SK-N-SH (cell line): ENCODE measurements around the gene COIL. TPM values are rescaled to one million over a fixed set of nuclear protein-coding genes. Genes with fewer than 3 reads are reported as not detected.
"Not testable (repeated sequence)": the region's sequence is repeated elsewhere in the genome, so short reads cannot be mapped to it uniquely, and the experiment has no call there.

Experiments
- CTCF ChIA-PET: fragments of 300-600, 350-600 bp; formaldehyde crosslinking; extraction: SDS; loops from one replicate; lab custom pipeline; 2021; lab: Yijun Ruan, JAX
- POLR2A ChIA-PET: fragments of 350-600 bp; sonication (Branson Sonifier 250); formaldehyde crosslinking; extraction: SDS; loops from one replicate; lab custom pipeline; 2020; ENCODE audit warnings: antibody characterized with exemption, inconsistent platforms; lab: Yijun Ruan, JAX
- DNase-seq: peaks from one replicate; pipeline ENCODE4 v3.0.0; 2012
- H2AFZ ChIP-seq: fragments of 200-600 bp; sonication (generic); 2 replicates; pipeline ENCODE4 v1.8.1; 2016; ENCODE audit warnings: antibody characterized with exemption, mild to moderate bottlenecking, low read depth
- H3F3A ChIP-seq: fragments of 200-600 bp; sonication (generic); replicated peaks from 2 replicates; pipeline ENCODE3; 2016; ENCODE audit warnings: antibody characterized with exemption, mild to moderate bottlenecking; ENCODE audit not compliant: insufficient read depth
- H3K27ac ChIP-seq, 2 experiments: fragments of 200-500 bp in 1 of 2; fragments of 200-600 bp in 1 of 2; sonication (Bioruptor generic) in 1 of 2; sonication (generic), shearing (Covaris generic) in 1 of 2; 2 replicates each; pipeline versions ENCODE4 v1.5.1 to v1.6.1; 2014 to 2016; ENCODE audit warnings: low read depth in 2 of 2, inconsistent platforms in 1 of 2, low read length in 1 of 2, mild to moderate bottlenecking in 1 of 2, mixed read lengths in 1 of 2
- H3K27me3 ChIP-seq: fragments of 200-600 bp; sonication (generic), shearing (Covaris generic); 2 replicates; pipeline ENCODE4 v1.6.1; 2016; ENCODE audit warnings: mixed run types; ENCODE audit not compliant: insufficient read depth
- H3K36me3 ChIP-seq, 2 experiments: fragments of 200-500 bp in 1 of 2; fragments of 200-600 bp in 1 of 2; sonication (Bioruptor generic) in 1 of 2; sonication (generic) in 1 of 2; replicated peaks in 1 of 2; 2 replicates each; pipeline versions ENCODE3 to v1.5.1; 2014 to 2016; ENCODE audit warnings: low read length in 1 of 2, mild to moderate bottlenecking in 1 of 2; ENCODE audit not compliant: insufficient read depth in 2 of 2, control insufficient read depth in 1 of 2
- H3K4me1 ChIP-seq, 2 experiments: fragments of 200-500 bp in 1 of 2; fragments of 200-600 bp in 1 of 2; sonication (Bioruptor generic) in 1 of 2; sonication (generic), shearing (Covaris generic) in 1 of 2; 2 replicates each; pipeline versions ENCODE4 v1.5.1 to v1.6.1; 2014 to 2016; ENCODE audit warnings: low read depth in 1 of 2, low read length in 1 of 2, mixed run types in 1 of 2; ENCODE audit not compliant: insufficient read depth in 2 of 2, control insufficient read depth in 1 of 2
- H3K4me2 ChIP-seq: fragments of 200-600 bp; sonication (generic), shearing (Covaris generic); 2 replicates; pipeline ENCODE4 v1.6.1; 2017; ENCODE audit warnings: mixed run types
- H3K4me3 ChIP-seq, 2 experiments: fragments of 200-500 bp in 1 of 2; fragments of 200-600 bp in 1 of 2; sonication (Bioruptor generic) in 1 of 2; sonication (generic), shearing (Covaris generic) in 1 of 2; 2 replicates each; pipeline versions ENCODE4 v1.5.1 to v1.8.1; 2014 to 2016; ENCODE audit warnings: low read depth in 2 of 2, inconsistent platforms in 1 of 2, low read length in 1 of 2, mild to moderate bottlenecking in 1 of 2, mixed read lengths in 1 of 2, moderate library complexity in 1 of 2
- H3K79me2 ChIP-seq: fragments of 200-600 bp; sonication (generic); 2 replicates; pipeline ENCODE4 v1.8.1; 2017; ENCODE audit warnings: mild to moderate bottlenecking; ENCODE audit not compliant: insufficient read depth
- H3K9ac ChIP-seq: fragments of 200-600 bp; sonication (generic); 2 replicates; pipeline ENCODE4 v1.6.1; 2017; ENCODE audit warnings: mixed run types
- H3K9me2 ChIP-seq: fragments of 200-600 bp; sonication (generic); 2 replicates; pipeline ENCODE4 v1.6.1; 2017; ENCODE audit warnings: mixed run types
- H3K9me3 ChIP-seq: fragments of 200-600 bp; sonication (generic); 2 replicates; pipeline ENCODE4 v1.6.1; 2017; ENCODE audit warnings: mixed run types, mild to moderate bottlenecking, moderate library complexity
- H4K20me1 ChIP-seq: fragments of 200-600 bp; sonication (generic); 2 replicates; pipeline ENCODE4 v1.6.1; 2017; ENCODE audit warnings: mild to moderate bottlenecking, mixed run types; ENCODE audit not compliant: insufficient read depth
- CHD2 ChIP-seq: fragments of 150-350 bp; IDR thresholded peaks from 2 replicates; pipeline ENCODE4 v1.6.1; 2018; ENCODE audit warnings: low read length; ENCODE audit not compliant: partially characterized antibody
- ELF1 ChIP-seq: IDR thresholded peaks from 2 replicates; pipeline ENCODE4 v1.4.0; 2012
- EZH2phosphoT487 ChIP-seq: fragments of 200-600 bp; sonication (generic); IDR thresholded peaks from 2 replicates; pipeline ENCODE4 v1.6.1; 2017; ENCODE audit warnings: low read depth, mixed run types, mild to moderate bottlenecking, antibody characterized with exemption, moderate library complexity, borderline replicate concordance
- GABPA ChIP-seq: IDR thresholded peaks from 2 replicates; pipeline ENCODE4 v1.4.0; 2012; ENCODE audit warnings: low read depth, mild to moderate bottlenecking
- RAD21 ChIP-seq: IDR thresholded peaks from 2 replicates; pipeline ENCODE4 v1.6.1; 2012; ENCODE audit warnings: mild to moderate bottlenecking, low read length
- SMC3 ChIP-seq: IDR thresholded peaks from 2 replicates; pipeline ENCODE4 v1.6.1; 2012; ENCODE audit warnings: low read depth, low read length, improper control_type of control experiment
- TEAD4 ChIP-seq: IDR thresholded peaks from 2 replicates; pipeline ENCODE4 v1.4.0; 2012; ENCODE audit warnings: mild to moderate bottlenecking, borderline replicate concordance; ENCODE audit not compliant: insufficient read depth
- WGBS: methylation state at CpG from one replicate; pipeline ENCODE4 v1.1.6; 2017; ENCODE audit warnings: low lambda C conversion rate; 5-methylcytosine and 5-hydroxymethylcytosine counted together
- polyA plus RNA-seq, 3 experiments: library from polyadenylated mRNA; depleted of rRNA; stranded (reverse); fragments of >200 nt; gene quantifications; 2 replicates each; pipeline ENCODE4 v1.2.3, GENCODE V29; 2012
- TF ChIP-seq, protein P1 (sequence below): IDR thresholded peaks from 2 replicates; pipeline ENCODE4 v1.4.0; 2012; ENCODE audit warnings: low read depth
- TF ChIP-seq, protein P2 (sequence below): IDR thresholded peaks from 2 replicates; pipeline ENCODE4 v1.6.1; 2012; ENCODE audit warnings: mild to moderate bottlenecking, low read depth, low read length, moderate library complexity
- TF ChIP-seq, protein P3 (sequence below): fragments of 200-600 bp; sonication (generic); IDR thresholded peaks from 2 replicates; pipeline ENCODE4 v1.6.1; 2017; ENCODE audit warnings: antibody characterized with exemption, mild to moderate bottlenecking, moderate library complexity

Gene COIL
- polyA plus RNA-seq, 1 of the 3 experiments (the other 2 are of a cell fraction), result 3.9 TPM

DNA sequence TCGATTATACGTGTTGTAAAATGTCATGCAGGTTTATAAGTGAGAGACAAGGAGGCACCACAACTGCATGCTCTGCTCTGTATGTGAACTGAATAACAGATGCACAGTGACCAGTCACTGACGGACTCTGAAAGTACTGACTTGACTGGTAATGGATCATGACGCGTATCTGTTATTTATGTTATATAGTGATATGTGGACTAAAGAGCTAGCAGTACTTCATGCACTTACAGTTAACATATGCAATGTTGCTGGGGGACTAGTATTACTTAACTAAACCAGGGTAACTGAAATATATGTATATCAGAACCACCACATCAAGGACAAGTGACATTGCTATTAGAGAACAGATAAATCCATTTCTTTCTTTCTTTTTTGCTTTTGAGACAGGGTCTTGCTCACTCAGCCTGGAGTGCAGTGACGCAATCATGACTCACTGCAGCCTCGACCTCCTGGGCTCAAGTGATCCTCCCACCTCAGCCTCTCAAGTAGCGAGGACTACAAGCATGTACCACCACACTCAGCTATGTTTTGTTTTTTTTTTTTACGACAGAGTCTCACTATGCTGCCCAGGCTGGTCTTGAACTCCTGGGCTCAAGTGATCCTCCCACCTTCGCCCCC lies 17.2 kb downstream of the COIL start (continued):
- TF ChIP-seq TEAD4 (no peak), EZH2phosphoT487 (no peak)
- TF ChIP-seq, protein P1, sequence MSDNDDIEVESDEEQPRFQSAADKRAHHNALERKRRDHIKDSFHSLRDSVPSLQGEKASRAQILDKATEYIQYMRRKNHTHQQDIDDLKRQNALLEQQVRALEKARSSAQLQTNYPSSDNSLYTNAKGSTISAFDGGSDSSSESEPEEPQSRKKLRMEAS, result no peak
- TF ChIP-seq, protein P2, sequence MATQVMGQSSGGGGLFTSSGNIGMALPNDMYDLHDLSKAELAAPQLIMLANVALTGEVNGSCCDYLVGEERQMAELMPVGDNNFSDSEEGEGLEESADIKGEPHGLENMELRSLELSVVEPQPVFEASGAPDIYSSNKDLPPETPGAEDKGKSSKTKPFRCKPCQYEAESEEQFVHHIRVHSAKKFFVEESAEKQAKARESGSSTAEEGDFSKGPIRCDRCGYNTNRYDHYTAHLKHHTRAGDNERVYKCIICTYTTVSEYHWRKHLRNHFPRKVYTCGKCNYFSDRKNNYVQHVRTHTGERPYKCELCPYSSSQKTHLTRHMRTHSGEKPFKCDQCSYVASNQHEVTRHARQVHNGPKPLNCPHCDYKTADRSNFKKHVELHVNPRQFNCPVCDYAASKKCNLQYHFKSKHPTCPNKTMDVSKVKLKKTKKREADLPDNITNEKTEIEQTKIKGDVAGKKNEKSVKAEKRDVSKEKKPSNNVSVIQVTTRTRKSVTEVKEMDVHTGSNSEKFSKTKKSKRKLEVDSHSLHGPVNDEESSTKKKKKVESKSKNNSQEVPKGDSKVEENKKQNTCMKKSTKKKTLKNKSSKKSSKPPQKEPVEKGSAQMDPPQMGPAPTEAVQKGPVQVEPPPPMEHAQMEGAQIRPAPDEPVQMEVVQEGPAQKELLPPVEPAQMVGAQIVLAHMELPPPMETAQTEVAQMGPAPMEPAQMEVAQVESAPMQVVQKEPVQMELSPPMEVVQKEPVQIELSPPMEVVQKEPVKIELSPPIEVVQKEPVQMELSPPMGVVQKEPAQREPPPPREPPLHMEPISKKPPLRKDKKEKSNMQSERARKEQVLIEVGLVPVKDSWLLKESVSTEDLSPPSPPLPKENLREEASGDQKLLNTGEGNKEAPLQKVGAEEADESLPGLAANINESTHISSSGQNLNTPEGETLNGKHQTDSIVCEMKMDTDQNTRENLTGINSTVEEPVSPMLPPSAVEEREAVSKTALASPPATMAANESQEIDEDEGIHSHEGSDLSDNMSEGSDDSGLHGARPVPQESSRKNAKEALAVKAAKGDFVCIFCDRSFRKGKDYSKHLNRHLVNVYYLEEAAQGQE, result no peak
- TF ChIP-seq, all 33 proteins: peak for 0

GRCh38 chr17:56939869-56940484 lies 20.9 kb downstream of the COIL start:
- peak; percentile 79 for DNase-seq
- ChIA-PET CTCF (interaction anchor here (0.6 to 10.6 kb wide), 34 partner anchors 9 to 345 kb away, joined by 3 to 251 read pairs (median 4); partner anchors contain the start of genes COIL and TRIM25), POLR2A (no interaction called here)
- no peaks in the 10 kb centered on the region for H3K79me2 ChIP-seq
- H3K9ac ChIP-seq, result no peak overlapping the region
- H3K4me2 ChIP-seq, result no peak overlapping the region
- no peaks in the 10 kb centered on the region for H3K9me3 ChIP-seq
- no peaks in the 10 kb centered on the region for H4K20me1 ChIP-seq
- H3F3A ChIP-seq, result peaks cover 4% of the 10 kb centered on the region
- H3K36me3 ChIP-seq, result peaks cover 48 to 57% of the 10 kb centered on the region in 2 experiments
- H3K4me3 ChIP-seq, result no peak overlapping the region; a peak in 1 of 4 replicates
- no peaks in the 10 kb centered on the region for H3K9me2 ChIP-seq
- TF ChIP-seq RAD21, result peak; percentile 91
- TF ChIP-seq, protein P3, sequence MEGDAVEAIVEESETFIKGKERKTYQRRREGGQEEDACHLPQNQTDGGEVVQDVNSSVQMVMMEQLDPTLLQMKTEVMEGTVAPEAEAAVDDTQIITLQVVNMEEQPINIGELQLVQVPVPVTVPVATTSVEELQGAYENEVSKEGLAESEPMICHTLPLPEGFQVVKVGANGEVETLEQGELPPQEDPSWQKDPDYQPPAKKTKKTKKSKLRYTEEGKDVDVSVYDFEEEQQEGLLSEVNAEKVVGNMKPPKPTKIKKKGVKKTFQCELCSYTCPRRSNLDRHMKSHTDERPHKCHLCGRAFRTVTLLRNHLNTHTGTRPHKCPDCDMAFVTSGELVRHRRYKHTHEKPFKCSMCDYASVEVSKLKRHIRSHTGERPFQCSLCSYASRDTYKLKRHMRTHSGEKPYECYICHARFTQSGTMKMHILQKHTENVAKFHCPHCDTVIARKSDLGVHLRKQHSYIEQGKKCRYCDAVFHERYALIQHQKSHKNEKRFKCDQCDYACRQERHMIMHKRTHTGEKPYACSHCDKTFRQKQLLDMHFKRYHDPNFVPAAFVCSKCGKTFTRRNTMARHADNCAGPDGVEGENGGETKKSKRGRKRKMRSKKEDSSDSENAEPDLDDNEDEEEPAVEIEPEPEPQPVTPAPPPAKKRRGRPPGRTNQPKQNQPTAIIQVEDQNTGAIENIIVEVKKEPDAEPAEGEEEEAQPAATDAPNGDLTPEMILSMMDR, result peak; percentile 94
- peak; percentile 21 for TF ChIP-seq CHD2
- TF ChIP-seq SMC3, result peak; percentile 71
- TF ChIP-seq GABPA, result no peak
- no peak for TF ChIP-seq ELF1
- no peaks in the 10 kb centered on the region for H3K27me3 ChIP-seq
- no peak overlapping the region for H2AFZ ChIP-seq
- 56% methylated on average over 11 of the region's 11 CpGs for WGBS
- peaks cover 0 to 10% of the 10 kb centered on the region in 2 experiments; a peak in 1 of 4 replicates for H3K4me1 ChIP-seq
- H3K27ac ChIP-seq, result no peak overlapping the region

DNA sequence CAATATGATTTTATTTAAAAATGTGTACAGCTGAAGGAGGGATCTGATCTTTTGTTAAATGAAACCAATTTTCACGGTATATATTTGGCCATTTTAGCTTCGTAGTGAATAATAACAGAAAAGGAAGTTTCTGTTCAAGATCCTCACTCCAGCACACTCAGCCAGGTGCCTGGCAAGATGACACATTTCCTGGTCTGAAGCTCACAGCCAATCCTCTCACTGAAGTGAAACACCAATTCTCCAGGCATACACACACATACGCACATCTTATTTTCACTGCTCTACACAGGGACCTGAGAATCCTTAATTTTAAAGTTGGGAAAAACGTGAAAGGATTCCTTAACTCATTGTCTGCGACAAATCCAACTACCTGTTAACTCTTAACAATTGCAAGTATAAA lies 22.6 kb downstream of the COIL start:
- Histone ChIP-seq H3K4me2 (peak overlapping the region; percentile 2; the same call in 1 of the 2 replicates), H3K4me1 (peaks cover 0 to 10% of the 10 kb centered on the region in 2 experiments; a peak in 1 of 4 replicates), H3K27ac (peak overlapping the region in 1 of 2 experiments; percentile 22; a peak in 1 of 4 replicates), H3K36me3 (peaks cover 47 to 62% of the 10 kb centered on the region in 2 experiments)
- H3K4me3 ChIP-seq, H3K27me3 ChIP-seq, H3K79me2 ChIP-seq, DNase-seq, H3F3A ChIP-seq, H3K9me3 ChIP-seq, H3K9ac ChIP-seq, POLR2A ChIA-PET, H4K20me1 ChIP-seq, H2AFZ ChIP-seq, H3K9me2 ChIP-seq: not testable (repeated sequence)
- CTCF ChIA-PET, result interaction anchor here (10.6 kb wide), 1 partner anchor 118 kb away, joined by 251 read pairs; no protein-coding TSS in a partner anchor
- WGBS, result 91% methylated on average over 5 of the region's 5 CpGs
